HepG2 (cell line): ENCODE results near the gene ALG14. TPM values are rescaled to one million over a fixed set of nuclear protein-coding genes. Genes with fewer than 3 reads are reported as not detected.

Experiments used
- ATAC-seq: fragments of 200-7000 bp; cut with Tn5 transposase; 3 replicates; pipeline ENCODE4 v1.9.1; 2020; ENCODE audit warnings: mild to moderate bottlenecking, moderate library complexity
- BruUV-seq: library from RNA; stranded (reverse); fragments of 400-500 nt; replicated peaks from 2 replicates; lab custom pipeline; 2021; lab: Mats Ljungman, UMichigan
- CTCF ChIA-PET: fragments of 300-600 bp; formaldehyde crosslinking; extraction: SDS; loops from one replicate; lab custom pipeline; 2021; ENCODE audit warnings: low total read pairs, inconsistent platforms, low intra/inter-chr PET ratio; lab: Yijun Ruan, JAX
- POLR2A ChIA-PET: fragments of 350-600 bp; sonication (Branson Sonifier 250); formaldehyde crosslinking; loops from one replicate; lab custom pipeline; 2020; ENCODE audit warnings: antibody characterized with exemption, inconsistent platforms; lab: Yijun Ruan, JAX
- DNase-seq: peaks from one replicate; pipeline ENCODE4 v3.0.0-alpha.2; 2015; ENCODE audit warnings: low spot score
- FAIRE-seq: peaks from 3 replicates; lab custom pipeline; 2011; peaks lifted over from hg19 to GRCh38; lab: Jason Lieb, UNC
- H2AFZ ChIP-seq: one replicate; pipeline ENCODE4 v1.6.1; 2011; ENCODE audit warnings: low read length, inconsistent platforms
- H3K27ac ChIP-seq: fragments of 300-600 bp; 3 replicates; pipeline ENCODE4 v1.8.0; 2011; ENCODE audit warnings: mixed run types, mild to moderate bottlenecking, mixed read lengths, low read length, inconsistent platforms; ENCODE audit not compliant: insufficient read depth; ENCODE audit errors: extremely low read length
- H3K27me3 ChIP-seq, 2 experiments: fragments of 200-600 bp in 1 of 2; 2 replicates in 1 of 2; 3 replicates in 1 of 2; pipeline versions ENCODE4 v1.6.0 to v1.8.0; 2011; ENCODE audit warnings: low read length in 2 of 2, mild to moderate bottlenecking in 2 of 2, moderate library complexity in 2 of 2, inconsistent platforms in 1 of 2; ENCODE audit not compliant: insufficient read depth in 2 of 2, control insufficient read depth in 1 of 2
- H3K36me3 ChIP-seq, 2 experiments: fragments of 200-600 bp in 1 of 2; replicated peaks in 1 of 2; 2 replicates in 1 of 2; 3 replicates in 1 of 2; pipeline versions ENCODE4 v1.5.1 to v1.8.0; 2011; ENCODE audit warnings: low read length in 2 of 2, inconsistent platforms in 1 of 2; ENCODE audit not compliant: insufficient read depth in 2 of 2, control insufficient read depth in 1 of 2
- H3K4me1 ChIP-seq: 2 replicates; pipeline ENCODE4 v1.5.1; 2012; ENCODE audit warnings: low read length, inconsistent platforms; ENCODE audit not compliant: insufficient read depth
- H3K4me2 ChIP-seq: 2 replicates; pipeline ENCODE4 v1.6.0; 2011; ENCODE audit warnings: low read depth, low read length, inconsistent platforms
- H3K4me3 ChIP-seq, 3 experiments: fragments of 200-600 bp in 1 of 3; sonication (generic), shearing (Covaris generic) in 1 of 3; replicated peaks in 1 of 3; 2 replicates each; pipeline ENCODE4 v1.5.1; 2011 to 2016; ENCODE audit warnings: low read length in 3 of 3, inconsistent platforms in 2 of 3, low read depth in 2 of 3, mild to moderate bottlenecking in 2 of 3, control low read depth in 1 of 3, mixed read lengths in 1 of 3; ENCODE audit not compliant: insufficient read depth in 1 of 3
- H3K79me2 ChIP-seq: one replicate; pipeline ENCODE4 v1.6.1; 2011; ENCODE audit warnings: low read length, inconsistent platforms; ENCODE audit not compliant: insufficient read depth
- H3K9ac ChIP-seq: 2 replicates; pipeline ENCODE4 v1.6.0; 2011; ENCODE audit warnings: mild to moderate bottlenecking, low read depth, low read length, inconsistent platforms; ENCODE audit not compliant: insufficient read depth
- H3K9me3 ChIP-seq: 2 replicates; pipeline ENCODE4 v1.5.1; 2012; ENCODE audit warnings: mild to moderate bottlenecking, low read length
- H4K20me1 ChIP-seq: 2 replicates; pipeline ENCODE4 v1.6.0; 2011; ENCODE audit warnings: inconsistent platforms, mild to moderate bottlenecking, low read length, moderate library complexity; ENCODE audit not compliant: insufficient read depth
- CBFB ChIP-seq: sonication (generic); formaldehyde crosslinking; IDR thresholded peaks from 2 replicates; pipeline ENCODE4 v1.4.0; 2020; ENCODE audit warnings: missing genetic modification reagents
- CREB1 ChIP-seq, 2 experiments: fragments of 450-650 bp in 1 of 2; IDR thresholded peaks; 2 replicates each; pipeline ENCODE4 v1.6.1; 2016 to 2017; ENCODE audit warnings: control low read depth in 1 of 2, mild to moderate bottlenecking in 1 of 2, missing compliant biosample characterization in 1 of 2, missing genetic modification characterization in 1 of 2
- CREM ChIP-seq, 2 experiments: sonication (generic) in 1 of 2; formaldehyde crosslinking in 1 of 2; IDR thresholded peaks; 2 replicates each; pipeline versions ENCODE4 v1.4.0 to v1.6.1; 2016 to 2020; ENCODE audit warnings: antibody characterized with exemption in 1 of 2, mild to moderate bottlenecking in 1 of 2, missing genetic modification reagents in 1 of 2
- FOXO1 ChIP-seq: sonication (generic); formaldehyde crosslinking; IDR thresholded peaks from 2 replicates; pipeline ENCODE4 v1.4.0; 2020; ENCODE audit warnings: missing genetic modification reagents
- HNRNPLL ChIP-seq: fragments of 200-400 bp; formaldehyde crosslinking; IDR thresholded peaks from 2 replicates; pipeline ENCODE4 v1.6.1; 2017; ENCODE audit warnings: mild to moderate bottlenecking, low read depth, low read length; ENCODE audit not compliant: poor library complexity, severe bottlenecking
- KLF15 ChIP-seq: sonication (generic); formaldehyde crosslinking; IDR thresholded peaks from 2 replicates; pipeline ENCODE4 v1.8.1; 2023; ENCODE audit warnings: borderline replicate concordance, mild to moderate bottlenecking, inconsistent platforms, missing genetic modification reagents, mixed read lengths
- NR2C2 ChIP-seq: sonication (generic); formaldehyde crosslinking; IDR thresholded peaks from 2 replicates; pipeline ENCODE4 v1.4.0; 2020; ENCODE audit warnings: missing genetic modification reagents, mild to moderate bottlenecking, moderate library complexity, borderline replicate concordance
- SATB2 ChIP-seq: sonication (generic); formaldehyde crosslinking; IDR thresholded peaks from 2 replicates; pipeline ENCODE4 v1.5.0; 2020; ENCODE audit warnings: missing genetic modification reagents
- SETDB1 ChIP-seq: sonication (generic); formaldehyde crosslinking; IDR thresholded peaks from 2 replicates; pipeline ENCODE4 v1.5.1; 2020; ENCODE audit warnings: missing genetic modification reagents, mild to moderate bottlenecking, borderline replicate concordance
- ZBTB3 ChIP-seq: sonication (generic); formaldehyde crosslinking; IDR thresholded peaks from 2 replicates; pipeline ENCODE4 v1.4.0; 2020; ENCODE audit warnings: low read depth, mild to moderate bottlenecking, moderate library complexity, missing genetic modification reagents, borderline replicate concordance
- ZBTB8A ChIP-seq: sonication (generic); formaldehyde crosslinking; IDR thresholded peaks from 2 replicates; pipeline ENCODE4 v1.4.0; 2020; ENCODE audit warnings: mild to moderate bottlenecking, low read depth, missing genetic modification reagents, borderline replicate concordance
- ZNF354B ChIP-seq: sonication (generic); formaldehyde crosslinking; IDR thresholded peaks from 2 replicates; pipeline ENCODE4 v1.8.0; 2022; ENCODE audit warnings: mild to moderate bottlenecking, missing genetic modification reagents
- ZNF547 ChIP-seq: sonication (generic); formaldehyde crosslinking; IDR thresholded peaks from 2 replicates; pipeline ENCODE4 v1.5.1; 2020; ENCODE audit warnings: mild to moderate bottlenecking, missing genetic modification reagents
- ZNF747 ChIP-seq: sonication (generic); formaldehyde crosslinking; IDR thresholded peaks from 2 replicates; pipeline ENCODE4 v1.8.1; 2023; ENCODE audit warnings: missing genetic modification reagents, mild to moderate bottlenecking, borderline replicate concordance
- ZZZ3 ChIP-seq: sonication (generic); formaldehyde crosslinking; IDR thresholded peaks from 2 replicates; pipeline ENCODE4 v1.4.0; 2020; ENCODE audit warnings: missing genetic modification reagents, mild to moderate bottlenecking, borderline replicate concordance
- WGBS: methylation state at CpG from one replicate; pipeline ENCODE4 v1.1.6; 2017; ENCODE audit warnings: low lambda C conversion rate; 5-methylcytosine and 5-hydroxymethylcytosine counted together
- in situ Hi-C: cut with HindIII; loops from 2 replicates; pipeline ENCODE4 v1.10.0; 2017; ENCODE audit warnings: low pct_unique_long_range_greater_than_20kb; ENCODE audit not compliant: extremely low pct_ligation_motif_present
- intact Hi-C: fragments of 100-400 bp; cut with micrococcal nuclease; formaldehyde crosslinking; loops from one replicate; pipeline ENCODE4 v1.10.0; 2022; ENCODE audit not compliant: unreplicated experiment
- polyA plus RNA-seq, 8 experiments: library from polyadenylated mRNA; depleted of rRNA in 3 of 8; stranded (reverse) in 7 of 8; unstranded in 1 of 8; fragments of >200 nt; fragmentation: Illumina TruSeq in 4 of 8; extraction: Trizol in 4 of 8; gene quantifications; 2 replicates each; pipeline versions ENCODE4 v1.2.1 to v1.2.3, GENCODE V29; 2011 to 2016; ENCODE audit warnings: low read depth in 4 of 8, missing spikeins in 1 of 8, mixed read lengths in 1 of 8; ENCODE audit not compliant: insufficient read depth in 1 of 8
- total RNA-seq, 5 experiments: library from RNA; depleted of rRNA; stranded (reverse); fragments of >200 nt; fragmentation: Illumina TruSeq; extraction: Trizol; gene quantifications; 2 replicates each; pipeline ENCODE4 v1.2.3, GENCODE V29; 2016; ENCODE audit warnings: low read depth in 1 of 5
- TF ChIP-seq, protein P1 (sequence below): sonication (generic); formaldehyde crosslinking; IDR thresholded peaks from 2 replicates; pipeline ENCODE4 v1.5.0; 2020; ENCODE audit warnings: missing genetic modification reagents
- TF ChIP-seq, protein P2 (sequence below): sonication (generic); formaldehyde crosslinking; IDR thresholded peaks from 2 replicates; pipeline ENCODE4 v1.5.1; 2020; ENCODE audit warnings: mild to moderate bottlenecking, missing genetic modification reagents, moderate library complexity
- TF ChIP-seq, protein P3 (sequence below): sonication (generic); formaldehyde crosslinking; IDR thresholded peaks from 2 replicates; pipeline ENCODE4 v1.8.0; 2023; ENCODE audit warnings: mild to moderate bottlenecking, missing genetic modification reagents
- TF ChIP-seq, protein P4 (sequence below): IDR thresholded peaks from 2 replicates; pipeline ENCODE4 v1.6.1; 2016; ENCODE audit warnings: control low read depth

The ALG14 gene
- total and polyA plus RNA-seq, 2 of the 13 experiments (the other 11 are each of a cell fraction or from before 2014, with no cell fraction given) = 4.5 to 12.7 TPM

DNA sequence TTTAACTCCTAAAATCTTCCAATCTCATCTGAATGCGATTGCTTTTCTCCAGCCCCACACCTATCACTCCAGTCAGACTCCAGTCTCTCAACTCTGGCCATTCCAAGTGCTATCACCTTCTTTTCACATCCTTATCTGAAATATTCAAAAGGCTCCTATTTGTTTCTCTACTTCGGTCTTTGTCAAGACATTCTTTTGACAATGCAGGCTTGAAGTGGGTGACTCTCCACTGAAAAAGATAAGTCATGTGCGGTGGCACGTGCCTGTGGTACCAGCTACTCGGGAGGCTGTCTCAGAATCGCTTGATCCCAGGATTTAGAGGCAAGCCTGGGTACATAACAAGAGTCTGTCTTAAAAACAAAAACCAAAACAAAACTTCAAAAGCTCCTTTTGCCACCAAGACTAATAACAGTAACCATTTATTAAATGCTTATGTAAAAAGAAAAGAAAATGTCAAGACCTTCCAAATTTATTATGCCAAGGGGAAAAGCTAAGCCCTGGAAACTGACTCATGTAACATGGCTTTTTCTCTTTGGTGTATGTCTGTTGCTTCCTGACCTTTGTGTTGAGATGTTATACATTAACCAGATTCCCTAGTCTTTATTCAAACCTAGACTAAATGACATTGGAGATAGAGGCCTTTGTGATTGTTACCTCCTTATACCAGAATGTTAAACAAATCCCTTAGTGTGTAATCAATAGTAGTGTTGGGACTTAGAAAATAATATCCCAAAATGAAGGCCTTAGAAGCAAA lies 3.6 kb downstream of the ALG14 start (continued):
- TF ChIP-seq, protein P1, sequence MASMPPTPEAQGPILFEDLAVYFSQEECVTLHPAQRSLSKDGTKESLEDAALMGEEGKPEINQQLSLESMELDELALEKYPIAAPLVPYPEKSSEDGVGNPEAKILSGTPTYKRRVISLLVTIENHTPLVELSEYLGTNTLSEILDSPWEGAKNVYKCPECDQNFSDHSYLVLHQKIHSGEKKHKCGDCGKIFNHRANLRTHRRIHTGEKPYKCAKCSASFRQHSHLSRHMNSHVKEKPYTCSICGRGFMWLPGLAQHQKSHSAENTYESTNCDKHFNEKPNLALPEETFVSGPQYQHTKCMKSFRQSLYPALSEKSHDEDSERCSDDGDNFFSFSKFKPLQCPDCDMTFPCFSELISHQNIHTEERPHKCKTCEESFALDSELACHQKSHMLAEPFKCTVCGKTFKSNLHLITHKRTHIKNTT (CRISPR knock-in tag) = no peak
- no peak for TF ChIP-seq FOXO1
- TF ChIP-seq CREM (IDR thresholded peaks at IDR 0.05) = peak; percentile 59
- no peak for TF ChIP-seq CREM (CRISPR knock-in tag; IDR thresholded peaks at IDR 0.05)
- no peak for TF ChIP-seq SETDB1
- no peak for TF ChIP-seq ZNF354B
- TF ChIP-seq KLF15 (CRISPR knock-in tag) = no peak
- no peak for TF ChIP-seq CBFB
- no peak for TF ChIP-seq HNRNPLL
- no peak for TF ChIP-seq ZZZ3 (CRISPR knock-in tag)

DNA sequence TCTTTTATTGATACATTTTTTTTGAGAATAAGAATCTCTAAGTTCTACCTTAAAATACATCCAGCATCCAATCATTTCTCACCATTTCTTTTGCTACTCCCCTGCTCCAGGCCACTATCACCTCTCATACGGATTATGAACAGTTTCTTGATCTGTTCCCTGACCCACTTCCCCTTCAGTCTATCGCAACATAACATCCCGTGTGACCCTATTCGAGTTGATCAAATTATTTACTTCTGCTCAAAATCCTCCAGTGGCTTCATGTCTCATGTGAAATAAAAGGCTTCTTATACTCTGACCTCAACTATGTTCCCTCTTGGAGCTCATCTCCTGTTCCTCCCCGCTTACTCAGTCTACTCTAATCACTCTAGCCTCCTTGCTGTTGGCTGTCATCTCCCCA lies 5.2 kb downstream of the ALG14 start:
- ChIA-PET POLR2A (interaction anchor here (0.7 to 1.7 kb wide), 4 partner anchors 9 to 166 kb away, joined by 4 to 12 read pairs (median 4); partner anchors contain the start of gene RWDD3), CTCF (no interaction called here)
- in situ Hi-C loops = no loop called here
- no TSS peak for BruUV-seq
- DNase-seq (no peak), FAIRE-seq (no peak), ATAC-seq (no peak)
- Histone ChIP-seq H3K4me3 (no peak overlapping the region), H3K79me2 (peaks cover 6% of the 10 kb centered on the region), H4K20me1 (no peaks in the 10 kb centered on the region), H3K36me3 (peaks cover 0 to 6% of the 10 kb centered on the region in 2 experiments; a peak in 3 of 5 replicates), H3K4me2 (peak overlapping the region; percentile 48; the same call in 1 of the 2 replicates), H3K4me1 (peaks cover 65% of the 10 kb centered on the region), H3K9ac (no peak overlapping the region), H3K9me3 (no peaks in the 10 kb centered on the region), H3K27me3 (no peaks in the 10 kb centered on the region), H3K27ac (peak overlapping the region; percentile 86), H2AFZ (no peak overlapping the region)
- WGBS = 79% methylated on average over 5 of the region's 5 CpGs
- intact Hi-C loops = no loop called here
- TF ChIP-seq ZBTB3 (0 out of 2 replicates have a peak, but pooled peaks have one; percentile 22), ZNF747 (CRISPR knock-in tag) (no peak), CREB1 (IDR thresholded peaks at IDR 0.05) (no peak), CREB1 (CRISPR knock-in tag; IDR thresholded peaks at IDR 0.05) (no peak), ZNF547 (CRISPR knock-in tag) (no peak), ZBTB8A (CRISPR knock-in tag) (no peak), NR2C2 (CRISPR knock-in tag) (0 out of 2 replicates have a peak, but pooled peaks have one; percentile 5), SATB2 (CRISPR knock-in tag) (no peak)
- TF ChIP-seq, protein P2, sequence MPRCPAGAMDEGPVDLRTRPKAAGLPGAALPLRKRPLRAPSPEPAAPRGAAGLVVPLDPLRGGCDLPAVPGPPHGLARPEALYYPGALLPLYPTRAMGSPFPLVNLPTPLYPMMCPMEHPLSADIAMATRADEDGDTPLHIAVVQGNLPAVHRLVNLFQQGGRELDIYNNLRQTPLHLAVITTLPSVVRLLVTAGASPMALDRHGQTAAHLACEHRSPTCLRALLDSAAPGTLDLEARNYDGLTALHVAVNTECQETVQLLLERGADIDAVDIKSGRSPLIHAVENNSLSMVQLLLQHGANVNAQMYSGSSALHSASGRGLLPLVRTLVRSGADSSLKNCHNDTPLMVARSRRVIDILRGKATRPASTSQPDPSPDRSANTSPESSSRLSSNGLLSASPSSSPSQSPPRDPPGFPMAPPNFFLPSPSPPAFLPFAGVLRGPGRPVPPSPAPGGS (CRISPR knock-in tag) = no peak
- TF ChIP-seq, protein P3, sequence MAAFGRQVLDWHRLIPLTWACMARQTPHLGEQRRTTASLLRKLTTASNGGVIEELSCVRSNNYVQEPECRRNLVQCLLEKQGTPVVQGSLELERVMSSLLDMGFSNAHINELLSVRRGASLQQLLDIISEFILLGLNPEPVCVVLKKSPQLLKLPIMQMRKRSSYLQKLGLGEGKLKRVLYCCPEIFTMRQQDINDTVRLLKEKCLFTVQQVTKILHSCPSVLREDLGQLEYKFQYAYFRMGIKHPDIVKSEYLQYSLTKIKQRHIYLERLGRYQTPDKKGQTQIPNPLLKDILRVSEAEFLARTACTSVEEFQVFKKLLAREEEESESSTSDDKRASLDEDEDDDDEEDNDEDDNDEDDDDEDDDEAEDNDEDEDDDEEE (CRISPR knock-in tag) = no peak
- TF ChIP-seq, protein P4, sequence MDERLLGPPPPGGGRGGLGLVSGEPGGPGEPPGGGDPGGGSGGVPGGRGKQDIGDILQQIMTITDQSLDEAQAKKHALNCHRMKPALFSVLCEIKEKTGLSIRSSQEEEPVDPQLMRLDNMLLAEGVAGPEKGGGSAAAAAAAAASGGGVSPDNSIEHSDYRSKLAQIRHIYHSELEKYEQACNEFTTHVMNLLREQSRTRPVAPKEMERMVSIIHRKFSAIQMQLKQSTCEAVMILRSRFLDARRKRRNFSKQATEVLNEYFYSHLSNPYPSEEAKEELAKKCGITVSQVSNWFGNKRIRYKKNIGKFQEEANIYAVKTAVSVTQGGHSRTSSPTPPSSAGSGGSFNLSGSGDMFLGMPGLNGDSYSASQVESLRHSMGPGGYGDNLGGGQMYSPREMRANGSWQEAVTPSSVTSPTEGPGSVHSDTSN (CRISPR knock-in tag) = no peak
